K562 (cell line): ENCODE measurements around the gene POLR3K. TPM values are rescaled to one million over a fixed set of nuclear protein-coding genes. Genes with fewer than 3 reads are reported as not detected.

Source experiments
- PRDM10 ChIP-seq: fragments of 450-650 bp; IDR thresholded peaks from 2 replicates; pipeline ENCODE4 v1.6.1; 2018; ENCODE audit not compliant: partially characterized antibody
- polyA plus RNA-seq, 8 experiments: library from polyadenylated mRNA; depleted of rRNA in 4 of 8; stranded (reverse) in 5 of 8; unstranded in 3 of 8; fragments of >200 nt; fragmentation: Nextera tagmentation in 2 of 8; fragmentation: Illumina TruSeq in 1 of 8; extraction: Ambion mirVana in 2 of 8; extraction: Trizol in 1 of 8; gene quantifications; 2 replicates each; pipeline versions ENCODE4 v1.2.1 to v1.2.3, GENCODE V29; 2011 to 2014; ENCODE audit warnings: inconsistent platforms in 1 of 8, missing spikeins in 1 of 8
- total RNA-seq, 7 experiments: library from RNA; depleted of rRNA in 6 of 7; stranded (reverse); fragments of >200 nt in 6 of 7; fragmentation: Illumina TruSeq in 2 of 7; extraction: Trizol in 2 of 7; gene quantifications; 2 replicates each; pipeline versions ENCODE4 v1.2.1 to v1.2.3, GENCODE V29; 2011 to 2021; ENCODE audit warnings: low replicate concordance in 1 of 7
- TF ChIP-seq, protein P1 (sequence below): fragments of 450-650 bp; IDR thresholded peaks from 2 replicates; pipeline ENCODE4 v1.6.1; 2016

The POLR3K gene
- total and polyA plus RNA-seq, 9 of the 15 experiments (the other 6 are each of a cell fraction or from before 2014, with no cell fraction given) = 42.1 to 315 (median 86.7) TPM

DNA sequence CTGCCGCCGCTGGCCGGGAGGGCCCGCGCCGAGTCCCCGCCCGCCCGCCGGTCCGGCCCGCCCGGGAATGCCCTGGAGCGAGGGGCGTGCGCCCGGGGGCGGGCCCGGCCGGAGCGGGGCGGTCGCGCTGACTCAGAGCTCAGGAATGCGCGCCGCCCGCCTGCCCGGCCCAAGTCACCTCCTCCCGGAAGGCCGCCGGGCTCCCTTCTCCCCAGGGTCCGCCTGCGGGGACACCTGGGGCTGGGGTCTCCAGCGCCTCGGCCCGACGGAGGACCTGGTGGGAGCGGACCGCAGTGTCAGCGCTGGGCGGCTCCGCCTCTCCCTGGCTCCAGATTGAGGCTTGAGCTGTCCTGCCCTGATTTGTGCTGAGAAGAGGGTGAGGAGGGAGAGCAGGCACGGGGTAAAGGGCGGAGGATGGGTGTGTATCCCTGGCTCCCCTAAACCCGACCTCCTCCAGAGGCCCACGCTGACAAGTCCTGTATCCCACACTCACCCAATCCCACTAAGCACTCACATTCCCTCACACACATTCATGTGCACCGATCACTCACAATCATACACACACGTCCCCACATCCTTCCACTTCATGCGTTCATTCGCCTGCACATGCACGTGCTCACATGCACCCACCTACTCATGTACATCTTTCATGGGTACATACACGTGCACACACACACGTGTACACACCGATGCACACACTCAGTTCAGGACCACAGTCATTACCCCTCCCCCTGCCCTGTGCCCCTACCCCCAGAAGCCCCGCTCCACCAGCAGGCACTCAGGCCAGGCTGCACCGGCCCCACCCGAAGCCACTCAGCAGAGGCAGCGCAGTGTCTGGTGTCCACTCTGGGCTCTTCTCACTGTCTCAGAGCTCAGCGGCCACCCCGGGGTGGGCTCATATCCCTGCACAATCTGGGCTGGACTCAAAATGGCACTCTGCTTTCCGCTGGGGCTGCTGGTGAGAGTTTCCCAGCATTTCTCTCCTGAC, 19.4 kb upstream of the POLR3K start, which contains the start of gene RHBDF1 (continued):
- TF ChIP-seq PRDM10 = no peak
- TF ChIP-seq, protein P1, sequence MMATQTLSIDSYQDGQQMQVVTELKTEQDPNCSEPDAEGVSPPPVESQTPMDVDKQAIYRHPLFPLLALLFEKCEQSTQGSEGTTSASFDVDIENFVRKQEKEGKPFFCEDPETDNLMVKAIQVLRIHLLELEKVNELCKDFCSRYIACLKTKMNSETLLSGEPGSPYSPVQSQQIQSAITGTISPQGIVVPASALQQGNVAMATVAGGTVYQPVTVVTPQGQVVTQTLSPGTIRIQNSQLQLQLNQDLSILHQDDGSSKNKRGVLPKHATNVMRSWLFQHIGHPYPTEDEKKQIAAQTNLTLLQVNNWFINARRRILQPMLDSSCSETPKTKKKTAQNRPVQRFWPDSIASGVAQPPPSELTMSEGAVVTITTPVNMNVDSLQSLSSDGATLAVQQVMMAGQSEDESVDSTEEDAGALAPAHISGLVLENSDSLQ = no peak
